GM19035 (cell line): ENCODE results near the gene CDK14.
A peak's percentile ranks its signal among the peaks of the same experiment; 100 is the strongest.

Experiments
- ATAC-seq: cut with Tn5 transposase; IDR thresholded peaks from one replicate; pipeline ENCODE4 v1.9.1; 2021; ENCODE audit not compliant: unreplicated experiment

Gene CDK14

DNA sequence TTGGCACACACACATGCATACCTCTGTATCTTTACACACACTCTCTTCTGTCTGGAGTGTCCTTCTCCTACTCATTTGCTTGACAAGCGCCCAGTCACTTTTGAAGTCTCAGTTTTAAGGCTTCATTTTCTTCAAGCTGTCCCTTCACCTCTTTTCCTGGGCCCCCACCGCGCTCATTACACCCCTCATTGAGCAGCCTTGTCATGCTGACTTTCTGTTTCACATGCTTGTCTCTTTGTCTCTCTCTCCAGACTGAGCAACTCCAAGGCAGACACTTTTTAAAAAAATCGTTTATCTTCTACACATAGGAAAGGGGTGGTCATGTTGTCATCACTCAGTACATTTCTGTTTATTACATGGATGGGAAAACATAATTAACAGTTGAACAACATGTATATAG, 442.9 kb downstream of the CDK14 start:
- peak; percentile 77 for ATAC-seq

DNA sequence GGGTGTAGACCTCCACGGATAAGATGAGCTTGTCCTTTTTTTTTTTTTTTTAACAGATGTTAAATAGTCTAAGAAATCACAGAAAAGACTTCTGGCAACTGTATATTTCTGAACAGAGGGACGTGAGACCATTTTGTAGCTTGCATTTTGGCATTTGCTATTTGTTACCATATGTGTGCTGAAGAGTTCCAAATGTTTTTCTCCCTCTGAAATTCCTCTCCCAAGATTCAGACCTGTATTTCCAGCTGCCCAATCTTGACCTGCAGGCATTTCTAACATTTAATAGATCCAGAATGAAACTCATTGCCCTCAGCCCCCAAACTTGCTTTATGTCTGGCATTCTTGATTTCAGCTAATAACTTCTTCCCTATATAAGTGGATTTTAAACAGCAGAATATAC, 445.0 kb downstream of the CDK14 start:
- no peak for ATAC-seq

DNA sequence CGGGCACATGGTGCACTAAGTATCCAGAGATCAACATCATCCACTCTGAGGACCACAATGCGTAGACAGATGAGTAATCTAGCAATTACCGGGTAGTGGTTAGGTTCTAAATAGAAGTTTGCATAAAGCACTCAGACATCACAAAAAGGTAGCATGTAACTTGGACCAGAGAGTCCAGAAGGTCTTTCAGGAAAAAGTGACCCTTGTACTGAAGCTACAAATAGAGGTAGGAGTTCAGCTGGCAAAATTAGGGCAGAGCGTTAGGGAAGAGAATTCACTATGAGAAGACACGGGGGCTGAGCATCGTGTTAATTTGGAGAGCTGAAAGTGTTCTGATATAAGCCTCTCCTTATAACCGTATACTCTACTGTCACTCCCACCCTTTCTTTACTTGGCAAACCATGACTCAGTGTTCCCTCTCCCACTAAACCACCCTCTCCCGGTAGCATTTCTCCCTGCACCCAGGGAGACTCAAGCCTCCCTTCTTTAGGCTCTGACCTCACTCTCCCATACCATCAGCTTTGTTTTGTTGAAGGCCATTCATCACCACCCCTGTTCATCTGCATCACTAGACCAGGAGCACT, 445.9 kb downstream of the CDK14 start:
- no peak for ATAC-seq

DNA sequence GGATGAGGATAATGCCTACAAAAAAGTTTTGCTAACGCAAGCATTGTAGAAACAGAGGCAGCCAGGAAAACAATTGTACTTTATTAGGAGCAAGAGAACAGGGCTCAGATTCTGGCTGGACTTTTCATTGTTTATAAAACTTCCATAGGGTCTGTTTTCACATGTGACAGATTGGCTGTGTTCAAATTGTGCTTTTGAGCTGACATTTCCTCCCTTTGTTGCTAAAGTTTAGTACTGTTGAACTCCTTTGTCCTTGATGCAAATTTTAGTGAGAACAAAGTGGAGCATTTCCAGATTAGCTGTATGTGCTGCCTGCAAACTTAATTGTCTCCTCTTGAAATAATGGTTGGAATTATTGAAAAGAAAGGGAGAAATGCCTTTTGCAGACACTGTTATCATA, 447.1 kb downstream of the CDK14 start:
- no peak for ATAC-seq

DNA sequence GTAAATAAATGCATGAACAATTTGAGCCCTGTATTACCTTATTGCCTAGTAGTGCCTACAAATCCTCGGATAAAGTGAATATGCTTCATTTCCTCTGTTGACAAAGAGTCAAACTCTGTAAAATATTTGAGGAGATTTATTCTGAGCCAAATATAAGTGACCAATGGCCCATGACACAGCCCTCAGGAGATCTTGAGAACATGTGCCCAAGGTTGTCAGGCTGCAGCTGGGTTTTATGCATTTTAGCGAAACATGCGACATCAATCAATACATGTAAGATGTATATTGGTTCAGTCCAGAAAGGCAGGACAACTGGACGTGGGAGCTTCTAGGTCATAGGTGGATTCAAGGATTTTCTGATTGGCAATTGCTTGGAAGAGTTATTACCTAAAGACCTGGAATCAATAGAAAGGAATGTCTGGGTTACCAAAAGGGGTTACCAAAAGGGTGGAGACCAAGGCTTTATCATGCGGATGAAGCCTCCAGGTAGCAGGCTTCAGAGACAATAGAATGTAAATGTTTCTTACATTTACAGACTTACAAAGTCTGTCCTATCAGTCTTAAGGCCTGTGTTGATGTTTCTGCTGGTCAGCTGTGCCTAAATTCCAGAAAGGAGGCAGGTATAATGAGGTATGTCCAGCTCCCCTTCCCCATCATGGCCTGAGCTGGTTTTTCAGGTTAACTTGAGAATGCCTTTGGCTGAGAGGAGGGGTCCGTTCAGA, 448.0 kb downstream of the CDK14 start:
- no peak for ATAC-seq

DNA sequence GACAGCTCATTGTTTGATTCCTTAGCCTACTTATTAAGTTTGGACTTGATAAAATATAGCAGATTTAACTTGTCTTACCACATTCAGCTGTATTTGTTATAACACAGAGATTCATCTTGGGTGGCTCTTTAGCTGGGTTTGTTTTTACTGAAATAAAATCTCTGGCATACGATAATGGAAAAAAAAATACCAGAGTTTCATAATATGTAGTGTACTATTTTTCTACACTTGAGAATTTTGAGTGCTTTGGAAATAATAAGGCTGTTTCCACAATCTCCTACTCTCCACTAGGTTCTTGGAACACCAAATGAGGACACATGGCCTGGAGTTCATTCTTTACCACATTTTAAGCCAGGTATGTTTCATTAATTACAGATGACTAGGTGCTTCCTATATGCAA, 449.5 kb downstream of the CDK14 start:
- ATAC-seq, result no peak

DNA sequence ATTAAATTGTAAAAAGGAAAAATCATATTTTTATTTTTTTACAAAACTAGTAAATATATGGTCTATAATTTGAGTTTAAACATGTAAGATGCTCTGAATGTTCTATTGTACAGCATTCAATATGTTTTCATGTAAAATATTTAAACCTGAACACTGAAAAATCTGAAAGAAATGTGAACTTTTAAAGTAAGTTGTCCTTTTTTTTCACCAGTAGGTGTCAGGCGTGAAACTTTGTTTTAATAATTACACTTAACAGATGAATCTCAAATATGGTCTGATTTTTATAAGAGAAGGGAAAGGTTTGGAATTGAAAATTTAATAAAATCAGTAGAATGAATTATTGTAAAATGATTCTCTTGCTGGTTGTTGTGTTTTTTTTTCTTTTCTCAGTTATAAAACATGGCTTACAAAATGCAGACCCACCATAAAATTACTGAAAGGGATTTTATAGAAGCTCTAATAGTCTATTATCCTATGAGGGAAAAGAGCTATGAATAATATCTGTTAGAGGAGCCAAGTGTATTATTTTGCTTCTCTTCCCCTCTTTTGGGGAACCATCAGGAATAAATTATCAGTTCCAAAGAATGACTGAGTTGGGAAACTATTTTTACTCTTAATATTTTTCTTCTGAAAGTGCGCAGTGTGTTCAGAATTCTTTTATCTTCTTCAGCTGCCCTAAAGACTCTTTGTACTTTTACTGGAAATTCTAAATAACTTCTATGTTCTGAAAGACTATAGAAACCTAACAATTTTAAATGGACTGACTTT, 450.4 kb downstream of the CDK14 start:
- no peak for ATAC-seq

DNA sequence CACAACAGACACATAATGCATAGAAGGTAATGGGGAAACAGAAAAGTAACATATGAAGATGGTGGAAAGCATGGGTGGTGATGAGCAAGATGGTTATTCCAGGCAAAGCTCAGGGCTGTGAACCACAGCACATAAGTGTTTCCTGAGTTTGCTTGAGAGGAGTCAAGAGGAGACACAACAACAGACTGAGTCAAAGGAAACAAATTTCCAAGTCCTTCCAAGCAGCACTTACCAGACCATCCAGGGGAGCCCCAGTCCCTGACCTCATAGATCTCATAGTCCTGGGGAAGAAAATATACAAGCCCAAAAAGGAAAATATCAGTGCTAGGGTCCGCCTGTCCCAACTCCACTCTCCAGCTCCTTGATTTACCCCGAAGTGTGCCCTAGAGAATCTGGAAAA, 451.5 kb downstream of the CDK14 start:
- ATAC-seq, result no peak

DNA sequence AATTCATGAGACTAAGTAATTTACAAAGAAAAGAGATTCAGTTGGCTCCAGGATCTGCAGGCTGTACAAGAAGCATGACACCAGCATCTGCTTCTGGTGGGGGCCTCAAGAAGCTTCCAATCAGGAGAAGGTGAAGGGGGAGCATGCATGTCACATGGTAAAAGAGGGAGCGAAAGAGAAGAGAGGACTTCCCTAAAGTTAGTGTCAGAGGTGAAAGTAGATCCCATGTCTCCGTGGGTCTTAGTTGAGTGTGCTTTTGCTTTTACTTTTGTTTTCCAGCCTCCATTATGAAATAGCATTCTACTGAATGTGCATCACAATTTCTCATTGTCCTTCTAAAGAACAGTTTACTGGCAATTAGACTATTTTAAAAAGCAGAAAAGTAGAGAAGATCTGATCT, 454.6 kb downstream of the CDK14 start:
- ATAC-seq, result peak; percentile 85

DNA sequence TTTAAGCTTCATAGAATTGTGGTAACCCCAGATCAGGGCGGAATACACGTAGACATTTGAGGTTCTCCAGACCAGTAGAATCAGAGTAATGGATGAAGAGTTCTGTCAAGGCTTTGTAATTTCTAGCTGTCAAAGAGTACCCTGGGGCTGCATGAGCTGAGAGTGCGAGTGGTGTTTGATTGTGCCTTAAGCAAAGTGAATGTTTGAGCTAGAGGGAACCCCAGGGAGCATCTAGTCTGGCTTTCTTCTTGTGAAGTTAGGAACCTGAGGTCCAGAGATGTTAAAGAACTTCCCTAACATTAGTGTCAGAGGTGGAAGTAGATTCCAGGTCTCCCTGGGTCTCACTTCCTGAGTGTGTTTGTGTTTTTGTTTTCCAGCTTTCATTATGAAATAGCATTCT, 455.8 kb downstream of the CDK14 start:
- no peak for ATAC-seq

DNA sequence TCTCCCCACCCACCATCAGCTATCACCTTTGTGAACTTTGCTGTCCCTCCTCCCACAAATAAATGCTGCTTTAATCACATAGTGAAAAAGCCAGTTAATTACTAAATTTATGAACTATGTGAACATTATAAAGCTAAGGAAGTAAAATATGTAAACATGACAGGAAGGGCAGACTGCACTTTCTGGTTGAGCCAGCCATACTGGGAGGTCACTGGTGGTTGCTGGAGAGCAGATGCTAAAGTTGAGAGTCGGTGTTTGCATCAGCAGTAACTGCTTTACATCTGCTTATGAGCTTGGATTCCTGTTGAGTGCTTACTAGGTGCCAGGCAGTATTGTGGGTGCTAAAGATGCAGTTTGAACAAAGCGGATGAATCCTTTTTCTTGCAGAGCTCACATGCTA, 458.3 kb downstream of the CDK14 start:
- no peak for ATAC-seq

DNA sequence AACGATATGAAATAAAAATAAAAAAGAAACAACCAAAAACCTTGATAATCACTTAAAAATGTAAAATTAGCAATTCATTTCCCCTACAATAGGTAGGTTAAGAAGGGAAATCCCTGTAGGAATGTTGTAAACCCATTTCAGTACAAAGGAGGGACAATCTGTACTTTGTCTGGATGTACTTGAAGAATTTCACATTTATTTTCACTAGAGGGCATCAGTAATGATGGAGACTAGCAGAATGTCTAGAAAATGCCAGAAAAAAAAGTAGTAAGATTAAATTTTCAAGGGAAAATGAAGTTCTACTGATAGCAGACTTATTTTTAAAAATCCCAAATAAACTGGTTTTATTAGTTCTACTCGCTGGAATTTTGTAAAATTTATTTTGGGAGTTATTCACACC, 459.1 kb downstream of the CDK14 start:
- ATAC-seq, result no peak

DNA sequence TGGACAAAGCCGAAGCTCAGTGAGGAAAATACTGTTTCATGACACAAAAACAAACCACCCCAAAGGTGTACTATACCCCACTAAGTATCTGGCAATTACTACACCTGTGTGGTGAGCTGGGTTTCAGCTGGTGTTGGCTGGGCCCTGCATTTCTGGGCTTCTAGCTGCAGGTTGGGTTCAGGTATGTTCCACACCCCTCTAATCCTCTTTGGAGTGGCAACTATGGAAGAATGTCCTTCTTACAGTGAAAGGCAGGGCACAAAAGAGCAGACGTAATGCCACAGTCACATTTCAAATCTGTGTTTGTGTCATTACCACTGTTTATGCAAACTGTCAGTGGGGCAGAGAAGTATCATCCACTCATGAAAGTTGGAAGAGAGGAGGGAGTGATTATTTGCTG, 466.6 kb downstream of the CDK14 start:
- no peak for ATAC-seq

DNA sequence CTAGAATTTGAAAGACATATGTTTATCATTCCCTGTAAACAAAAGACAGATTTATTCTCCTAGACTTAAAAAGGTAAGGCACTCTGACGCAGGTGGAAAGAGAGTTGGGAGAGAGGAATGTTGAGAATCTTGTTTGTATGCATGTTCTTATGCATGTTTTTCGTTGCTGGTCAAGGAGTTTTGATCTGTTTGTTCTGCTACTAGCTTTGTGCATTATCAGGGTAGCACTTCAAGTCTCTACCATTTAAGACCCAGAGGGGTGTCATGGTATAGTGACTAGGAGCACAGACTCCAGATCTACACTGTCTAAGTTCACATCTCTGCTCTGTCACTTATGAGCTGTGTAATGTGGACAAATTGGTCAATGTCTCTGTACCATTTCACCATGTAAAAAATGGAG, 467.9 kb downstream of the CDK14 start:
- ATAC-seq, result no peak

DNA sequence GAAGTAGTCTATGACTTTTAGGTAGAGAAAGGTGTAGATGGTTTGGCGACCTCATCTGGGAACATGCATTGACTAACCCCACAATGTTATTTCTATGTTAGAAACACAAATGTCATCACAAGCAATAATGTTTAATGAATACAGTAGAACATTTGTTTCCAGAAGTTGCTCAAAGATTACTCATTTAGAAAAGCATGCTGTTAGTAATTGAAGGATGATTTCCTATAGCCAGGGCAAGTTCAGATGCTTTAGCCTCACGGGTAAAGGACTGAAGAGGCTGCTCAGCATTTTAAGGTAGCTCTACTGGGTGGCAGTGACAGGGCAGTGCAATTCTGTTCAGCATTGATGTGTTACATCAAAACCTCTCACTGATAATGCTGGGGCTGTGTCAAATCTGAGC, 468.8 kb downstream of the CDK14 start:
- ATAC-seq, result no peak

DNA sequence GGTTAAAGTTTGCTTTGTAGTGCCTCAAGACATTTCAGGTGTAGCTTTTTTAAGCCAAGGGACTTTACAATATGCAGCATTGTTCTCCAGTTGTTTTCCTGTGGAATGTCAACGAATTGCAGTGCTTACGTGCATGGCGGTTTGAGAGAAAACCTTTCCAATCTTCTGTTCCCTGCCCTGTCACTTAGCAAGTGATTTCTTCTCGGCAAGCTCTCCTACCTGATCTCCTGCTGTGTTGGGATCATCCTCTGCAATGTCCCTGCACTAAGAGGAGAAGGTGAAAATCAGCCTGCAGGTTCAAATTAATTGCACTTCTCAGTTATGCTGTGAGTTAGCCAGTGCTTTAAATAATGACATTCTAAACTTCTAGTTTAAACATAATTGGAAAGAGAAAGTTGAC, 470.5 kb downstream of the CDK14 start:
- no peak for ATAC-seq

DNA sequence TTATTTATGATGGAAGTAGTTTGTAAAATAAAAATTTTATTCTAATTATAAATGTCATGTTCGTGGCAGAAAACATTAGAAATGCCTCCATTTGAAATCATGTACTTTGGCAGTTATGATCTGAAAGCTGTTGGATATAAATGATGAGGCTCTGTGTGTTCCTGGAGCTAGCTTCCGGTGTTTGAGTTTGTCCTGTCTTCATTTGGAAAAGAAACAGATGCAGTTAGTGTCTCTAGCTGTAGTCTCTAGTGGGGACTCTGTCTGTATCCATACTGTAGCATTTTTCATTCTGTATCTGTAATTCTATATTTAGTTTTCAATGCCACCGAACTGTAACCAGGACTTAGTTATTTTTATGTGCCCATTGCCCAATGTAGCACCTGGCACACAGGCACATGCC, 471.1 kb downstream of the CDK14 start:
- no peak for ATAC-seq

DNA sequence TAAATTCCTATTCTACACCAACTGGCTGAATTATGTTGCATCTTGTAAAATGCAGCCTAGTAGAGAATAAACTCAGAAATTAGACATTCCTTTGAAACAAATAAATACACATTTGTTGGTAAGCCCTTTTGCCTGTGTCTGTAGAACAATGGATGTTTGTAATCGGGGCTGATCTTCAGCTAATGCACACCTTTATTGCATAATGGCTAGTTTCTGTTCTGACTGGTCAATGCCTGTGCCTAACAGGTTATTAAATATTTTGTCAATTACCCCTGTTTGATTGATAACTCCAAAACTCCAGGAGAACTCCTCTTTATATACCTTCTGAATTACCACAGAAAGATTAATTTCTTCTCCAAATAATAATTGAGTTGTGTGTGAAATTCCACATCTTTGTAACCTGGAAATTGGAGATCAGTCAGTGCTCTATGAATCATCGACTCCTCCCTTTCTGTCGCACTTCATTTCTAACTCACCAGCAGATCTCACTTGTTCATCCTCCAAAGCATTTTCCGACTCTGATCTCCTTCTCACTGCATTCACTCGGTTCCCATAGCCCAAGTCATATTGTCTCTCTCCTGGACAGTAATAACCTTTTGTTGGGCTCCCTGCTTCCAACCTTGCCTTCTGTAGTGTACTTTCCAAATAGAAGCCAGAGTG, 472.1 kb downstream of the CDK14 start:
- no peak for ATAC-seq

DNA sequence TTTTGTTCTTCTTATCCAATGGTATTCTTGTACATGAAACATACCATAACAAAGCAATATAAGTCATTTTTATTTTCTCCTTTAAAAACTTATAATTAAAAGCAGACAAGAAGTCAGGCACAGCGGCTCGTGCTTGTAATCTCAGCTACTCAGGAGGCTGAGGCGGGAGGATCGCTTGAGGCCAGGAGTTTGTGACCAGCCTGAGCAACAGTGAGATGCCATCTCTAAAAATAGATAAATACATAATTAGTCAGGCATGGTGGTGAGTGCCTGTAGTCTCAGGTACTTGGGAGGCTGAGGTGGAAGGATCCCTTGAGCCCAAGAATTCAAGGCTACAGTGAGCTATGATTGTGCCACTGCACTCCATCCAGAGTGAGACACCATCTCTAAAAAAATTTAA, 473.0 kb downstream of the CDK14 start:
- ATAC-seq, result no peak

DNA sequence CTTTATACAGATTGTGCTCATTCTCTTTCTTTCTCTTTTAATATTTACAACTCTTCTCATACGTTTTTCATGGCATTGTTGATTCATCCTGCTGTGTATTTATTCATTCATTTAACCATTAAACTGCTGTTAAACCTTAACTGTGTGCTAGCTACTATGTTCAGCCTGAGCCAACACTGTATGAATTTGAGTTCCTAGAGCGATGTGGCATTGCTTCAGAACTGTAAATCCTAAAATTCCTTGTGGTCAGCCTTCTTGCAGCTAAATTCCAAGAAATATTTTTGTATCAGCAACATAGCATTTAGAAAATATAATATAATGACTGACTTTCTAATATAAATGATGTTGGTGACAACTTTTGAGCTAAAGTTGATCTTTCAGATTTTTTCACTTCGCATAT, 483.4 kb downstream of the CDK14 start:
- no peak for ATAC-seq

DNA sequence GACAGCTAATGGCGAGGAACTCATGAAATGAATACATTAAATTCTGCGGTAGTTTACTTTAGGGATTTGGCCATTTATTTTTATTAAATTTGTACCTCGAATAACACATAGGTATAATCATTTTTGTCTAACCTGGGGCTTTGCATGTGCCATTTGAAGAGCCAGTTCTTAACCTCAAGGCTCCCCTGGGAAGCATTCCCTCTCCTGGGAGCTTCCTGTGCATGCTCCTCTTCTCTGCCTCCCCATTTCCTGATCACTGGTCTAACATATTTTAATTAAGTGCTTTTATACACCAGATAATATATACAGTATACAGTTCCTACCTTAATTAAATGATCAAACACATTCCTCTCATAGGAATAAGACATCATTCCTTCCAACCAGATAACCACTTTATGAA, 484.2 kb downstream of the CDK14 start:
- no peak for ATAC-seq

DNA sequence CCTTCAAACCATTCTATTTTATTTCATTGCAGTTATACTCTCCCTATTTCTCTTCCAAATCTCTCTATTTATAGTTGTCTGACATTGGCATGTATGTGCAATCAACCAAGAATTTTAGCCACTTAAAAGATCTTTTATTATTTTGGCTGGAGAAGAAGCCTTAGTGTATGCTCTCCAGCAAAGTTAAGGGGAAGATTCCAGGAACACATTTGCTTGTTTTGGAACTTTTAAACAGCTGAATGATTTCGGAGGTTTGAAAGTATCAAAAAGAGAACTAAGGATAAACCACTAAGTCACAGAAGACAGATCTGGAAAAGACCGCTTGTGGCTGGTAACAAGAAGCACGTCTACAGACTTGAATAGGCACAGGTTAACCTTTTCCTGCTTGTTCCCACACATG, 485.9 kb downstream of the CDK14 start:
- no peak for ATAC-seq
